Mesenchymal stem cell (in vitro differentiated cells and primary cell): ENCODE data around the gene NPHP4.

Experiments
- DNase-seq: peaks from one replicate; pipeline ENCODE4 v3.0.0-alpha.2; 2013
- H2AFZ ChIP-seq: one replicate; pipeline ENCODE4 v1.6.1; 2013; ENCODE audit warnings: low read depth, mild to moderate bottlenecking, control low read depth, inconsistent platforms, low read length, moderate library complexity
- H2AK5ac ChIP-seq: 2 replicates; pipeline ENCODE4 v1.6.1; 2013; ENCODE audit warnings: low read length, moderate library complexity, mild to moderate bottlenecking, inconsistent platforms; ENCODE audit not compliant: severe bottlenecking
- H2BK120ac ChIP-seq: one replicate; pipeline ENCODE4 v1.6.1; 2013; ENCODE audit warnings: low read depth, mild to moderate bottlenecking, inconsistent platforms, low read length, moderate library complexity
- H2BK12ac ChIP-seq, 2 experiments: one replicate each; pipeline ENCODE4 v1.6.1; 2013; ENCODE audit warnings: inconsistent platforms in 2 of 2, low read length in 2 of 2, mild to moderate bottlenecking in 2 of 2, moderate library complexity in 2 of 2, control low read depth in 1 of 2
- H2BK15ac ChIP-seq: one replicate; pipeline ENCODE4 v1.6.1; 2013; ENCODE audit warnings: mild to moderate bottlenecking, low read depth, inconsistent platforms; ENCODE audit not compliant: poor library complexity, severe bottlenecking
- H2BK5ac ChIP-seq: 2 replicates; pipeline ENCODE4 v1.6.1; 2013; ENCODE audit warnings: low read depth, mild to moderate bottlenecking, low read length, control low read depth, inconsistent platforms; ENCODE audit not compliant: poor library complexity, severe bottlenecking
- H3K14ac ChIP-seq, 2 experiments: one replicate each; pipeline ENCODE4 v1.6.1; 2013; ENCODE audit warnings: inconsistent platforms in 2 of 2, low read length in 2 of 2, control low read depth in 1 of 2, mild to moderate bottlenecking in 1 of 2, moderate library complexity in 1 of 2
- H3K18ac ChIP-seq, 2 experiments: one replicate each; pipeline ENCODE4 v1.6.1; 2013; ENCODE audit warnings: inconsistent platforms in 2 of 2, low read length in 2 of 2, control low read depth in 1 of 2, low read depth in 1 of 2, mild to moderate bottlenecking in 1 of 2
- H3K23ac ChIP-seq, 2 experiments: one replicate each; pipeline ENCODE4 v1.6.1; 2013; ENCODE audit warnings: inconsistent platforms in 2 of 2, low read length in 2 of 2, mild to moderate bottlenecking in 2 of 2, moderate library complexity in 2 of 2, control low read depth in 1 of 2
- H3K27ac ChIP-seq: 2 replicates; pipeline ENCODE4 v1.5.1; 2013; ENCODE audit warnings: mild to moderate bottlenecking, moderate library complexity, low read length, control low read depth, inconsistent platforms; ENCODE audit not compliant: poor library complexity, severe bottlenecking
- H3K27me3 ChIP-seq, 2 experiments: 2 replicates each; pipeline versions ENCODE4 v1.6.1 to v1.7.0; 2013; ENCODE audit warnings: low read length in 2 of 2, mild to moderate bottlenecking in 2 of 2, moderate library complexity in 2 of 2, control low read depth in 1 of 2, inconsistent platforms in 1 of 2; ENCODE audit not compliant: control insufficient read depth in 1 of 2, insufficient read depth in 1 of 2
- H3K36me3 ChIP-seq, 2 experiments: 2 replicates each; pipeline versions ENCODE4 v1.6.1 to v1.7.0; 2013; ENCODE audit warnings: low read length in 2 of 2, control low read depth in 1 of 2, inconsistent platforms in 1 of 2, low read depth in 1 of 2, mild to moderate bottlenecking in 1 of 2; ENCODE audit not compliant: insufficient read depth in 2 of 2, control insufficient read depth in 1 of 2
- H3K4ac ChIP-seq, 2 experiments: one replicate each; pipeline ENCODE4 v1.6.1; 2013; ENCODE audit warnings: inconsistent platforms in 2 of 2, low read length in 2 of 2, mild to moderate bottlenecking in 2 of 2, moderate library complexity in 2 of 2, control low read depth in 1 of 2, low read depth in 1 of 2
- H3K4me1 ChIP-seq: 2 replicates; pipeline ENCODE4 v1.6.1; 2013; ENCODE audit warnings: low read depth, low read length, control low read depth; ENCODE audit not compliant: control insufficient read depth, insufficient read depth
- H3K4me2 ChIP-seq: 2 replicates; pipeline ENCODE4 v1.6.1; 2013; ENCODE audit warnings: low read length, mild to moderate bottlenecking, inconsistent platforms; ENCODE audit not compliant: poor library complexity, severe bottlenecking
- H3K4me3 ChIP-seq, 2 experiments: 2 replicates each; pipeline versions ENCODE4 v1.5.1 to v1.7.0; 2013; ENCODE audit warnings: low read length in 2 of 2, mild to moderate bottlenecking in 2 of 2, control low read depth in 1 of 2, low read depth in 1 of 2; ENCODE audit not compliant: insufficient read depth in 1 of 2
- H3K79me1 ChIP-seq: replicated peaks from 2 replicates; pipeline ENCODE4 v1.6.1; 2013; ENCODE audit warnings: mild to moderate bottlenecking, control low read depth, low read length, inconsistent platforms; ENCODE audit not compliant: poor library complexity, severe bottlenecking
- H3K9ac ChIP-seq: 2 replicates; pipeline ENCODE4 v1.7.0; 2013; ENCODE audit warnings: mild to moderate bottlenecking, low read length, moderate library complexity
- H3K9me3 ChIP-seq: 2 replicates; pipeline ENCODE4 v1.7.0; 2013; ENCODE audit warnings: mild to moderate bottlenecking, low read length; ENCODE audit not compliant: control insufficient read depth
- H4K8ac ChIP-seq: one replicate; pipeline ENCODE4 v1.6.1; 2013; ENCODE audit warnings: inconsistent platforms, mild to moderate bottlenecking, low read length, moderate library complexity
- H4K91ac ChIP-seq: one replicate; pipeline ENCODE4 v1.6.1; 2013; ENCODE audit warnings: mild to moderate bottlenecking, low read length, inconsistent platforms
- WGBS: methylation state at CpG from one replicate; pipeline ENCODE4 v1.1.7; 2013; ENCODE audit warnings: mixed read lengths; 5-methylcytosine and 5-hydroxymethylcytosine counted together

NPHP4 gene

GRCh38 chr1:5844442-5844841 is 147.8 kb downstream of the NPHP4 start:
- Histone ChIP-seq H3K36me3 (no peaks in the 10 kb centered on the region), H3K9ac (no peak overlapping the region), H4K91ac (no peak overlapping the region), H2BK120ac (no peak overlapping the region), H3K23ac (no peak overlapping the region), H2BK5ac (no peak overlapping the region), H2AK5ac (no peak overlapping the region), H4K8ac (no peak overlapping the region), H3K4ac (no peak overlapping the region), H3K4me1 (no peaks in the 10 kb centered on the region), H3K4me3 (no peak overlapping the region), H2BK15ac (no peak overlapping the region), H3K27ac (no peak overlapping the region), H3K9me3 (no peaks in the 10 kb centered on the region), H2AFZ (no peak overlapping the region), H3K14ac (no peak overlapping the region), H2BK12ac (no peak overlapping the region), H3K79me1 (no peaks in the 10 kb centered on the region), H3K27me3 (peaks cover 0 to 15% of the 10 kb centered on the region in 2 experiments), H3K18ac (no peak overlapping the region), H3K4me2 (no peak overlapping the region)
- 82% methylated on average over 14 of the region's 14 CpGs for WGBS
- DNase-seq, result no peak

GRCh38 chr1:5843521-5844096 is 148.6 kb downstream of the NPHP4 start:
- DNase-seq, result no peak
- no peak overlapping the region for H3K23ac ChIP-seq
- H3K4ac ChIP-seq, result no peak overlapping the region
- no peak overlapping the region for H2AK5ac ChIP-seq
- H4K91ac ChIP-seq, result no peak overlapping the region
- no peak overlapping the region for H3K27ac ChIP-seq
- H3K79me1 ChIP-seq, result no peaks in the 10 kb centered on the region
- no peak overlapping the region for H2BK15ac ChIP-seq
- H3K18ac ChIP-seq, result no peak overlapping the region
- no peak overlapping the region for H2BK12ac ChIP-seq
- H2AFZ ChIP-seq, result no peak overlapping the region
- no peak overlapping the region for H2BK5ac ChIP-seq
- no peak overlapping the region for H3K4me2 ChIP-seq
- H3K27me3 ChIP-seq, result peaks cover 0 to 18% of the 10 kb centered on the region in 2 experiments
- no peak overlapping the region for H2BK120ac ChIP-seq
- H3K9me3 ChIP-seq, result no peaks in the 10 kb centered on the region
- peak overlapping the region in 1 of 2 experiments; percentile 3 for H3K4me3 ChIP-seq
- H3K9ac ChIP-seq, result no peak overlapping the region
- no peak overlapping the region for H3K14ac ChIP-seq
- no peak overlapping the region for H4K8ac ChIP-seq
- no peaks in the 10 kb centered on the region for H3K36me3 ChIP-seq
- H3K4me1 ChIP-seq, result no peaks in the 10 kb centered on the region
- 78% methylated on average over 11 of the region's 13 CpGs for whole genome bisulfite sequencing

- H4K8ac ChIP-seq, result no peak overlapping the region
- H4K91ac ChIP-seq, result peak overlapping the region; percentile 53
- H3K4me3 ChIP-seq, result no peak overlapping the region
- H3K36me3 ChIP-seq, result no peaks in the 10 kb centered on the region
- no peak overlapping the region for H3K14ac ChIP-seq
- H3K27me3 ChIP-seq, result peaks cover 0 to 25% of the 10 kb centered on the region in 2 experiments
- no peaks in the 10 kb centered on the region for H3K79me1 ChIP-seq
- H3K27ac ChIP-seq, result no peak overlapping the region
- H3K23ac ChIP-seq, result no peak overlapping the region
- no peaks in the 10 kb centered on the region for H3K4me1 ChIP-seq
- H2AFZ ChIP-seq, result no peak overlapping the region
- no peaks in the 10 kb centered on the region for H3K9me3 ChIP-seq
- no peak overlapping the region for H3K4ac ChIP-seq
- no peak overlapping the region for H2AK5ac ChIP-seq
- H2BK5ac ChIP-seq, result no peak overlapping the region
- no peak overlapping the region for H3K18ac ChIP-seq
- no peak overlapping the region for H3K4me2 ChIP-seq
- 89% methylated on average over 13 of the region's 13 CpGs for WGBS
- no peak overlapping the region for H2BK120ac ChIP-seq
- no peak overlapping the region for H2BK12ac ChIP-seq
- DNase-seq, result no peak
- H2BK15ac ChIP-seq, result no peak overlapping the region
- H3K9ac ChIP-seq, result no peak overlapping the region
These were observed 149.5 kb downstream of the NPHP4 start for GRCh38 chr1:5842679-5843078.

- Histone ChIP-seq H3K36me3 (no peaks in the 10 kb centered on the region), H3K4ac (no peak overlapping the region), H2BK5ac (no peak overlapping the region), H3K9ac (no peak overlapping the region), H3K18ac (no peak overlapping the region), H3K4me3 (no peak overlapping the region), H3K4me2 (no peak overlapping the region), H3K9me3 (no peaks in the 10 kb centered on the region), H4K91ac (no peak overlapping the region), H3K23ac (no peak overlapping the region), H2BK12ac (no peak overlapping the region), H3K79me1 (no peaks in the 10 kb centered on the region), H2AK5ac (no peak overlapping the region), H3K14ac (no peak overlapping the region), H3K27ac (no peak overlapping the region), H2BK15ac (no peak overlapping the region), H3K27me3 (peaks cover 4 to 42% of the 10 kb centered on the region in 2 experiments), H4K8ac (no peak overlapping the region), H2AFZ (no peak overlapping the region), H3K4me1 (no peaks in the 10 kb centered on the region), H2BK120ac (no peak overlapping the region)
- DNase-seq, result no peak
- WGBS, result 83% methylated on average over 15 of the region's 16 CpGs
These were observed 151.6 kb downstream of the NPHP4 start for GRCh38 chr1:5840551-5841001.
